EL (cell line): ENCODE measurements around the gene AMT.

Experiments
- DNase-seq: peaks from one replicate; pipeline ENCODE4 v3.0.0-alpha.2; 2016

AMT gene

DNA sequence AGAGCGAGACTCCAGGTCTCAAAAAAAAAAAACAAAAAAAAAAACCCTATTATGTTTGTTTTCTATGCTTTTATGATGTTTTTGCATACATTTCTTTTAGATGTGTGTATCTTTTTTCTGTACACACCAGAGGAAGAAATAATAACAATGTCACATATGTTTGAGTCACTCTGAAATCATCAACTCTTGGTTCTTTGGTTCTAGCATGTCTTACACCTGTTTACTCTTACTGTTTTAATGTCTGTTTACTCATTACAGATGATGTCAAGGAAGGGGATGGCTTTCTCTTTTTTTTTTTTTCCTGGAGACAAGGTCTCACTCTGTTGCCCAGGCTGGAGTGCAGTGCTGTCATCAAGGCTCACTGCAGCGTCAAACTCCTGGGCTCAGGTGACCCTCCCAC is 34.6 kb downstream of the AMT start:
- DNase-seq, result no peak

DNA sequence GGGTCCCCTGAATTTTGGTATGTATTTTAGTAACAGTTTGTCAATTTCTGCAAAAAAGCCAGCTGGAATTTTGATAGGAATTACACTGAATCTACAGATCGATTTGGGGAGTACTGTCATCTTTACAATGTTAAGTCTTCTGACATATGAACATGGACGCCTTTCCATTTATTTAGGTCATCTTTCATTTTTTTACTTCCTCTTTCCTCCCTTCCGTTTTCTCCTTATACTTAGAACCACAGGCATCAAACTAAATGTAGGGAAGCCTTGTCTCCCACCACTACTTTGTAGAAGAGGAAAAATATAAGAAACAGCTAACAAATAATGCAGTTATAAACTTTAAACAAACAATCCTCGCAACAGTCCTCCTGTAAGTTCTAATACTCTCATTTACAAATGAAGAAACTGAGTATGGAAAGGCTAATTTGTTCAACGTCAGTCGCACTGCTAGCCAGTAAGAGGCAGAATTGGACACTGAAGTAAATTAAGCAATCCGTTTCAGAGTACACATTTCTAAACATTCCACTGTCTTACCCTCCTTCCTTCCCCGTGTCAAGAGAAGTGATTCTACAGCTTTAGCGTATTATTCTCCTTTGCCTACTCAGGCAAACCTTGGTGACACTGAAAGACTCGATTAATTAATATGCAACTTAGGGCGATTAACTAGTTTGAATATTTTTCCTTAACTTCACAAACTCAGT is 36.1 kb downstream of the AMT start:
- DNase-seq, result no peak

DNA sequence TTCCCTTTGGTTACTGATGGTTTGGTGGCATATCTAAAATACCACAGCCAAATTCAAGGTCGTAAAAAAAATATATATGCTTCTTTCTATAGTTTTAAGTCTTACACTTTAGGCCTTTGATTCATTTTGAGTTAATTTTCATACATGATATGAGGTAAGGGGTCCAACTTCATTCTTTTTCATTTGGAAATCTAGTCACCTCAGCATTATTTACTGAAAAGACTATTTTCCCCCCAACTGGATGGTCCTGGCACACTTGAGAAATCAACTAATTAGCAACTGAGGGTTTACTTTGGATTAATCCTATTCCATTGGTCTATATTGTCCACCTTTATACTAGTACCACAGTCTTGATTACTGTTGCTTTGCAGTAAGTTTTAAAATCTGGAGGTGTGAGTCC is 36.7 kb downstream of the AMT start:
- no peak for DNase-seq

DNA sequence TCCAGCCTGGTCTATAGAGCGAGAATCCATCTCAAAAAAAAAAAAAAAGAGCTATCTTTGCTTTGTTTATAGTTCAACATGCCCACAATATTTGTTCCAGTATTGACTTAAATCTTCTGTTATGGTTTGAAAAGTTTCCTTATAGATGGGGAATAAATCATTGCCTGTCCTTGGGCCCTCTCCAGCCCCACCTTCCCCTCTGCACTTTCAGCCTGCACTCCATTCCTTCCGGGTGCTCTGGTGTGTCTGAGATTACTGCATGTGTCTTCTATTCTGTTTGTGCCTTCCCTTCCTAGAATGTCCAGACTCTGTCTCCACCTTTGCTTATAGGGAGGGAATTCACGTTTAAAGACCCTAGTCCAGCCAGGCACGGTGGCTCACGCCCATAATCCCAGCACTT is 38.9 kb downstream of the AMT start:
- no peak for DNase-seq

DNA sequence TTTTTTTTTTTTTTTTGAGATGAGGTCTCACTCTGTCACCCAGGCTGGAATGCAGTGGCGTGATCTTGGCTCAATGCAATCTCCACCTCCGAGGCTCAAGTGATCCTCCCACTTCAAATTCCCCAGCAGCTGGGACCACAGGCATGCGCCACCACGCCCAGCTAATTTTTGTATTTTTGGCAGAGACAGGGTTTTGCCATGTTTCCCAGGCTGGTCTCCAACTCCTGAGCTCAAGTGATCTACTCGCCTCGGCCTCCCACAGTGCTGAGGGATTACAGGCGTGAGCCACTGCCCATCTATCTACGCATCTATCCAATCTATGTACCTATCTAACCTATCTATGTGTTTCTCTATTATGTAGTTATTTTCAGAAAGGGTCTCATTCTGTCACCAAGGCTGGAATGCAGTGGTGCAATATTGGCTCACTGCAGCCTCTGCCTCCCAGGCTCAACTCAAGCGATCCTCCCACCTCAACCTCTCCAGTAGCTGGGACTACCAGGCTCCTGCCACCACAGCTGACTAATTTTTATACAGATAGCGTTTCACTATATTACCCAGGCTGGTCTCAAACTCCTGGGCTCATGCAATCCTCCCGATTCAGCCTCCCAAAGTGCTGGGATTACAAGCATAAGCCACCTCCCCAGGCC is 43.9 kb downstream of the AMT start:
- peak; percentile 89 for DNase-seq

DNA sequence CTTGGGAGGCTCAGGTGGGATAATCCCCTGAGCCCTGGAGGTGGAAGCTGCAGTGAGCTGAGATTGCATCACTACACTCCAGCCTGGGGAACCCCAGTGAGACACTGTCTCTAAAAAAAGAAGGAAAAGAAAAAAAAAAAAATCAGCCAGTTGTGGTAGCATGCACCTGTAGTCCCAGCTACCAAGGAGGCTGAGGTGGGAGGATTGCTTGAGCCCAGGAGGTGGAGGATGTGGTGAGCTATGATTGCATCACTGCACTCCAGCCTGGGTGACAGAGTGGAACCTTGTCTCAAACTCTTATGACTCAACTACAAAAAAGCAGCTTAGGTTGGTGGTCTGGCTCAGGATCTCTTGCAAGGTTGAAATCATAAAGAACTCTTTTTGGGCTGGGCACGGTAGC is 44.8 kb downstream of the AMT start:
- peak; percentile 52 for DNase-seq

DNA sequence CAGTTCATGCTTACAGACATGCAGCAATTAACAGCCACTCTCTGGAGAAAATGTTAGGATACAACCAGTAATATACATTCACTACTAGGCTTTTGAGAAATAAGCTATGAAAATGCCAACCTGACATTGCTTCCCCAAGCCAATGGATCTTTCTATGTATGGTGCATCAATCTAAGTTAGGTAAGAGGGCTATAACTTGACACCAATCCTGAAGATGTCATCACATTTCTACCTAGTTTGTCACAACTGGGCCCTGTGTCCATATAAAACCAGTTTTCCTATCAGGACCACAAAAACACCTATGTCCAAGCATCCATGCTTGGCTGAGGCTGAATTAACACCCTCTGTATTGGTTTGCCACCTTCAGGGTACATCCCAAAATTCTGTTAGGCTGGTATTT is 50.3 kb downstream of the AMT start:
- DNase-seq, result no peak

DNA sequence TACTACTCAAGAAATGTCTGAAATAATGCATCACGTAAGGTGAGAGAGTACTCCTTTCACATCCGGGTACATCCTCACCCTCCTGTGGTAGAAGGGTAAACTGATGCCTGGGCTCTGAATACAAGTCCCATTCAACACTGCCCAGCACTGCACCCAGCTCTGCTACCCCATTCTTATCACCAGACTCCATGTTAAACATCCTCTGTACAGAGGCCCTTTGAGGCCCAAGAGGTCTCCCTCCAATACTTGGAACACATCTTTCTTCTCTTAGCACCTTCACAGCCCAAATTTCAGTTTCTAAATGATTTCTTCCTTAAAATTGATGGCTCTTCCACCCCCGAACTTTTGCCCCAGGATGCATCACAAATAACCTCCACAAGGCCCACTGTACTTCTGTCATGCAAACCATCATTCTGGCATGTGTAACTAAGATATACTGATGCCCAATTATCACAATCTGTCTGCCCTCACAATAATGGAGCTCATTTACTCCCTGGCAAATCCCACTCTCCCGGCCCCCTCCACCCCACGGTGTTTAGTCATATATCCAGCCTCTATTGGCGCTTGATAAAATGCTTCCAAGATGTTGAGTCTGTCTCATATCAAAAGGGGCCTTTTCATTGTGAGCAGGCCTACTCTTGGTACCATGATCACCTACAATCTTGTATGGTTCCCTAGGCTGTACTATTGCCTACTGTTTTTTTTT is 51.5 kb downstream of the AMT start:
- DNase-seq, result no peak
